Astrocyte of the hippocampus (primary cell): Measurements from ENCODE around the gene RBM20.

Experiments
- DNase-seq: peaks from one replicate; pipeline ENCODE4 v3.0.0; 2011; ENCODE audit warnings: low read depth, low spot score

RBM20 gene

GRCh38 chr10:110808615-110809014, 164.5 kb downstream of the RBM20 start:
- no peak for DNase-seq

GRCh38 chr10:110810625-110811024, 166.5 kb downstream of the RBM20 start:
- DNase-seq: no peak

- no peak for DNase-seq
These were observed 167.8 kb downstream of the RBM20 start for GRCh38 chr10:110811791-110812581.

- DNase-seq: no peak
These were observed 168.4 kb downstream of the RBM20 start for GRCh38 chr10:110812583-110812982.

GRCh38 chr10:110813743-110814472, 169.8 kb downstream of the RBM20 start:
- DNase-seq: no peak

GRCh38 chr10:110815354-110816004, 171.3 kb downstream of the RBM20 start:
- no peak for DNase-seq

GRCh38 chr10:110817614-110818013, 173.5 kb downstream of the RBM20 start:
- DNase-seq: no peak

GRCh38 chr10:110818311-110819256, 174.4 kb downstream of the RBM20 start:
- DNase-seq: no peak

GRCh38 chr10:110820321-110820814, 176.2 kb downstream of the RBM20 start:
- DNase-seq: peak; percentile 62

- DNase-seq: no peak
These were observed 177.4 kb downstream of the RBM20 start for GRCh38 chr10:110821508-110821907.

- no peak for DNase-seq
These were observed 178.0 kb downstream of the RBM20 start for GRCh38 chr10:110822035-110822711.

- peak; percentile 36 for DNase-seq
These were observed 178.7 kb downstream of the RBM20 start for GRCh38 chr10:110822712-110823311.

- no peak for DNase-seq
These were observed 180.0 kb downstream of the RBM20 start for GRCh38 chr10:110824152-110824441.

- DNase-seq: no peak
These were observed 180.5 kb downstream of the RBM20 start for GRCh38 chr10:110824660-110825059.

- DNase-seq: no peak
These were observed 181.4 kb downstream of the RBM20 start for GRCh38 chr10:110825508-110825907.

GRCh38 chr10:110827410-110827809, 183.3 kb downstream of the RBM20 start:
- DNase-seq: no peak

- no peak for DNase-seq
These were observed 183.7 kb downstream of the RBM20 start for GRCh38 chr10:110827875-110828274.

GRCh38 chr10:110828525-110828924, 184.4 kb downstream of the RBM20 start:
- DNase-seq: no peak

- no peak for DNase-seq
These were observed 185.7 kb downstream of the RBM20 start for GRCh38 chr10:110829721-110830410.
